Bronchial epithelial cell (primary cell): ENCODE data around the gene CDCA7. TPM values are rescaled to one million over a fixed set of nuclear protein-coding genes. Genes with fewer than 3 reads are reported as not detected.
"Not testable (repeated sequence)": the region's sequence is repeated elsewhere in the genome, so short reads cannot be mapped to it uniquely, and the experiment has no call there.

Source experiments
- DNase-seq: peaks from one replicate; pipeline ENCODE4 v3.0.0-alpha.2; 2010; ENCODE audit warnings: low read depth
- FAIRE-seq: peaks from 2 replicates; lab custom pipeline; 2011; peaks lifted over from hg19 to GRCh38; lab: Jason Lieb, UNC
- H3K27me3 ChIP-seq: 2 replicates; pipeline ENCODE4 v1.5.1; 2011; ENCODE audit warnings: low read length; ENCODE audit not compliant: control insufficient read depth, insufficient read depth
- H3K36me3 ChIP-seq: 2 replicates; pipeline ENCODE4 v1.5.1; 2011; ENCODE audit warnings: low read length; ENCODE audit not compliant: control insufficient read depth, insufficient read depth
- H3K4me3 ChIP-seq: 2 replicates; pipeline ENCODE4 v1.5.1; 2011; ENCODE audit warnings: mild to moderate bottlenecking, low read depth, low read length, control low read depth
- CTCF ChIP-seq: IDR thresholded peaks from 2 replicates; pipeline ENCODE4 v1.5.1; 2011; ENCODE audit warnings: mild to moderate bottlenecking, moderate library complexity, low read length, control low read depth, inconsistent platforms; ENCODE audit not compliant: insufficient read depth, severe bottlenecking
- total RNA-seq: library from RNA; depleted of rRNA; stranded (reverse); fragments of >200 nt; gene quantifications from 2 replicates; pipeline ENCODE4 v1.2.1, GENCODE V29; 2014

The CDCA7 gene
- total RNA-seq, 1 donor from 2014 or later = 2.4 TPM

DNA sequence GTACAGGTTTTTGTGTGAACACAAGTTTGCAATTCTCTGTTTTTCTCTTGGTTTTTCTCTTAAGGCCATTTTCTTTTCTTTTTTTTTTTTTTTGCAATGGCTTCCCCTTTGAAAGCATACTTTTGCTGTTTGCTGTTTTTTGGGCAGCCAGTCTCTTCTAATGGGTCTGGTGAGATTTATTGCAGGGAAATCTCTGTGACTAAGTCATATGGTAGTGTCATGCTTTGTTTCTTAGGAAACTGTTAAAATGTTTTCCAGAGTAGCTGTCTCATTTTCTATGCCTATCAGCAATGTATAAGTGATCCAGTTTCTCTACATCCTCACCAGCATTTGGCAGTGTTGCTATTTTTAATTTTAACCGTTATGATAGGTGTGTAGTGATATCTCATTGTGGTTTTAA is 27.9 kb upstream of the CDCA7 start:
- FAIRE-seq (no peak), DNase-seq (no peak)
- Histone ChIP-seq H3K36me3 (no peaks in the 10 kb centered on the region), H3K4me3 (no peak overlapping the region), H3K27me3 (no peaks in the 10 kb centered on the region)
- TF ChIP-seq CTCF = no peak

GRCh38 chr2:173327421-173327820 is 27.3 kb upstream of the CDCA7 start:
- Histone ChIP-seq H3K27me3 (no peaks in the 10 kb centered on the region), H3K36me3 (no peaks in the 10 kb centered on the region), H3K4me3 (no peak overlapping the region)
- no peak for FAIRE-seq
- no peak for DNase-seq
- TF ChIP-seq CTCF = no peak

DNA sequence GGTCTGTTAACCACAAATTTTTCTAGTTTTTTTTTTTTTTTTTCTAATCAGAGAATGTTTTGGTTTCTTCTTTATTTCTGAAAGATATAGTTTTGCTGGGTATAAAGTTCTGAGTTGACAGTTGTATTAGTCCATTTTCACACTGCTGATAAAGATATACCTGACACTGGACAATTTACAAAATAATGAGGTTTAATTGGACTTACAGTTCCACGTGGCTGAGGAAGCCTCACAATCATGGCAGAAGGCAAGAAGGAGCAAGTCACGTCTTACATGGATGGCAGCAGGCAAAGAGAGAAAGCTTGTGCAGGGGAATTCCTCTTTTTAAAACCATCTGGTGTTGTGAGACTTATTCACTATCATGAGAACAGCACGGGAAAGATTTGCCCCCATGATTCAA is 21.7 kb upstream of the CDCA7 start:
- not testable (repeated sequence) for H3K27me3 ChIP-seq, DNase-seq, H3K4me3 ChIP-seq, FAIRE-seq, H3K36me3 ChIP-seq

DNA sequence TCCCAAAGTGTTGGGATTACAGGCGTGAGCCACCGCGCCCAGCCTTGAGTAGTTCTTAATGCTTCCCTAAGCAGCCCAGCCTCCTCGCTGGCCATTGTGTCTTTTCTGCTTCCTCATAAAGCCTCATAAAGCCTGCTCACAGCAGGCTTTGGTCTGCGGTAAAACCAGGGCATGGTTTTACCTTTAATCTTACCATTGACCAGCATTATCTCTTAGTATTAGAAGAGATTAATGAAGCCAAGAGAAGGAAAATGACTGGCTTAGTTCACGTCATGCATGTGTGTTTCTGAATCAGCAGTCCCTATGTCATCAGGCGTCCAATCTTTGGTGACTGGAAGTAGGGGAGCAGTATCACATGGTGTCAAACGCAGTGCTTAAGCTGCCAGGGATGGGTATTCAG is 14.9 kb upstream of the CDCA7 start:
- Histone ChIP-seq H3K4me3 (no peak overlapping the region), H3K36me3 (no peaks in the 10 kb centered on the region), H3K27me3 (no peaks in the 10 kb centered on the region)
- DNase-seq (no peak), FAIRE-seq (no peak)
- TF ChIP-seq CTCF = no peak

DNA sequence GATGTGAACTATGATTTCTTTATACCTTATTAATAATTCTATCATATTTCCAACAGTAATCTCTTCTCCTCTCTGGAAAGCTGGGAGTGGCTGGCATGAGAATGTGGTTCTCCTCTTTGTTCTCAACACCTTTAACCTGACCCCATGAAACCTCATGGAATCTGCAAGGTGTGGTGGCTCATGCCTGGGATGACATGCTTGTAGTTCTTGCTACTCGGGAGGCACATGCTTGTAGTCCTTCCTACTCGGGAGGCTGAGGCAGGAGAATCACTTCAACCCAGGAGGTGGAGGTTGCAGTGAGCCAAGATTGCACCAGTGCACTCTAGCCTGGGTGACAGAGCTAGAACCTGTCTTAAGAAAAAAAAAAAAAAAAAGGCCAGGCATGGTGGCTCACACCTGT is 10.8 kb upstream of the CDCA7 start:
- DNase-seq (peak; percentile 2), FAIRE-seq (no peak)
- no peak for TF ChIP-seq CTCF
- Histone ChIP-seq H3K36me3 (no peaks in the 10 kb centered on the region), H3K27me3 (no peaks in the 10 kb centered on the region), H3K4me3 (no peak overlapping the region)

DNA sequence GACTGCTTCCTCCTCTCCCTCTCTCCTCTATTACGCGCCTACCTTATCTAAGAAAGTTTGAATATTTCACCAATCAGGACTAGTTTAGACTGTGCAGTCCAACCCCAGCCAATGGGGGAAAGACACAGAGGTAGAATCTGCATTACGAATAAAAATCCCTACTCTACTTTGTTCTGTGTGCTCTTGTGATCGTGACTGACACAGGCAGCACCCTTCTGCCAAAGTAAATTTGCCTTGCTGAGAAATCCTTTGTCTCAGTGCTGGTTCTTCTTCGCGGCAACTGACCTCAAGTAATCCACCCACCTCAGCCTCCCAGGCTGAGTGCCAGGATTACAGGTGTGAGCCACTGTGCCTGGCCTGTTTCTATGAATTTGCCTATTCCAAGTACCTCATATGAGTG is 8.6 kb upstream of the CDCA7 start:
- H3K4me3 ChIP-seq = no peak overlapping the region
- TF ChIP-seq CTCF = no peak
- DNase-seq (peak; percentile 4), FAIRE-seq (no peak)
- no peaks in the 10 kb centered on the region for H3K27me3 ChIP-seq
- no peaks in the 10 kb centered on the region for H3K36me3 ChIP-seq
